ENCODE results near the gene HAL.
"Not testable (repeated sequence)": the region's sequence is repeated elsewhere in the genome, so short reads cannot be mapped to it uniquely, and the experiment has no call there.

HAL gene

GRCh38 chr12:95977764-95978305 lies 18.3 kb downstream of the HAL start:
- DNase-seq (ENCODE audit: low spot score) = no peak

- no peak for DNase-seq (ENCODE audit: low spot score)
These were observed 19.7 kb downstream of the HAL start for GRCh38 chr12:95976416-95976832.

DNA sequence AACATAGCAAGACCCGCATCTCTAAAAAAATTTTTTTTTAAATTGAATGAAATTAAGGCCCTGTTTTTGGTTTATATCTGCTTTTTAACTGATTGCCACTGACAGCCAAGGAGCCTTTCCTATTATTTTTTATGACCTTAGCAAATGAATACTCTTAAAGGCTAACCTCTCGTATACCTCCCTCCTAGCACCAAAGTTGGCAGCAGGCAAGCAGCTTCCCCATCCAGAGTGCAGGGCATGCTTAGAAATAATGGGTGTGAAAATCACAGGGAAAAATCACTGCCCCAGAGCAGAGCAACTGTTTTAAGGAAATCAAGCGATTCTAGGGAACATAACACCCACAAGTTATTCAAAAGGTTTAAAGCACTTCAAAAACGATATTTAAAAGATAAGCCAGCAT lies 20.7 kb downstream of the HAL start:
- DNase-seq (ENCODE audit: low spot score) = no peak

DNA sequence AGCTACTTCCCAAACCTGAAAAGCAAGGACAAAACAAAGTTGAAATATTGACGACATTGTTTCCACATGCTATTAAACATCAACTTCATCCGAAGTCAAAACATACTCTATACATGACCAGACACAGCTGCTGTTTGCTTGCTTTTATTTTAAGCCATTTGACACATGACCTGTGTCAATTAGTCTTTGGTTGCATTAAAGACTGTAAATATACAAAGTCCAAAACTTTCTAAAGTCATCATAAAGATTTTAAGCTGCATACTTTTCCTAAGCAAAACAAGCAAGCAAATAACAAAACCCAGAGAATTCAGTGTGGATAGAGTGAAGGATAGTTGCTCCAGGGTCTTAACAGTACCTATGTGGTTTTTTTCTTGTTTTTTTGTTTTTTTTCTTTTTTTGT lies 21.8 kb downstream of the HAL start:
- DNase-seq (ENCODE audit: low spot score) = no peak

GRCh38 chr12:95972832-95973456 lies 23.2 kb downstream of the HAL start:
- DNase-seq (ENCODE audit: low spot score) = no peak

- DNase-seq (ENCODE audit: low spot score) = no peak
These were observed 25.2 kb downstream of the HAL start for GRCh38 chr12:95970905-95971304.

- not testable (repeated sequence) for DNase-seq (ENCODE audit: low spot score)
These were observed 27.0 kb downstream of the HAL start for GRCh38 chr12:95969116-95969515.

GRCh38 chr12:95967301-95967700 lies 28.8 kb downstream of the HAL start:
- no peak for DNase-seq (ENCODE audit: low spot score)

DNA sequence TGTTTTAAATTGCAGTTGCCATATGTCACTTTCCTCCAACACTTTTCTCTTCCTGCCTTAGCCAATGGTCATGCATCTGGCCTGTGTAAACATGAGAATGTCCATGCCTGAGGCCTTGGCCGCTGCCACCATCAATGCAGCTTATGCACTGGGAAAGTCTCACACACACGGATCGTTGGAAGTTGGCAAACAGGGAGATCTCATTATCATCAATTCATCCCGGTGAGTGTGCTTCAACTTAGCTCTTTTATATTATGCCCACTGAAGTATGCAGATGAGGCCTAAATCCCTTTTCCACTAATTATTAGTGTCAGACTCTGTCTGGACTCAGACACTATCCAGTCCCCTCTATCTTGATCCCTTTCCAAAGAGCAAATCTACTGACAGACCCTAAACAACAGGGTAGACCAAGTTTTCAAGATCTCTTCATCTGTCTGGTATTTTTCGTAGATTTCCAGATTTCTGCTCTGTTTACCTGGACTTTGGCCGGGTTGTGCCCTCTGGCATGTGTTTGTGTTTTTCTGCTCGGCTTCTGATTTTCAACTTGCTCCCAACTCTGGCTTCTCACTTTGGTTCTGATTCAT lies 29.8 kb downstream of the HAL start:
- no peak for DNase-seq (ENCODE audit: low spot score)

GRCh38 chr12:95963096-95963495 lies 33.0 kb downstream of the HAL start:
- DNase-seq (ENCODE audit: low spot score) = no peak

- DNase-seq (ENCODE audit: low spot score) = no peak
These were observed 33.9 kb downstream of the HAL start for GRCh38 chr12:95962222-95962621.

GRCh38 chr12:95960241-95960640 lies 35.9 kb downstream of the HAL start:
- DNase-seq (ENCODE audit: low spot score) = no peak

GRCh38 chr12:95959107-95959506 lies 37.0 kb downstream of the HAL start:
- no peak for DNase-seq (ENCODE audit: low spot score)

GRCh38 chr12:95956557-95957145 lies 39.5 kb downstream of the HAL start:
- DNase-seq (ENCODE audit: low spot score) = no peak

GRCh38 chr12:95955549-95956159 lies 40.5 kb downstream of the HAL start:
- DNase-seq (ENCODE audit: low spot score) = no peak

DNA sequence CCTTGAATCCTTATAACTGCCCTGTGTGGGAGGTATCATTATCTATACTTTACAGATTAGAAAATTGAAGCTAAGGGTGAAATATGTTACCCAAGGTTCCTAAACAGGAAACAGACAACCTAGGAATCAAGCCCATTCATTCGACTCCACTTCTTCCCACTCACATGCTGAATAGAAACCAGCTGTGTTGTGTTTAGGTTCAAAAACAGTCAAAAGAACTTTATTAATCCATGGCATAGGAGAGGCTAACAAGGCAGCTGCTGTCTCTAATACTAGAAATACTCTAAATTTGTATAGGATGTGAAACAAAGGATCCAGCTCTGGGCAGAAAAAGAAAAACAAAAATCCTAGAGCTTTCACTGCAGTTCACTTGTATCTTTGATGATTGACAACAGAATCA lies 43.1 kb downstream of the HAL start:
- no peak for DNase-seq (ENCODE audit: low spot score)

- DNase-seq (ENCODE audit: low spot score) = no peak
These were observed 44.6 kb downstream of the HAL start for GRCh38 chr12:95951515-95951914.

- DNase-seq (ENCODE audit: low spot score) = no peak
These were observed 46.5 kb downstream of the HAL start for GRCh38 chr12:95949477-95950206.

GRCh38 chr12:95944108-95944704 lies 51.9 kb downstream of the HAL start:
- DNase-seq (ENCODE audit: low spot score) = no peak

GRCh38 chr12:95943330-95943842 lies 52.8 kb downstream of the HAL start, which contains the start of gene AMDHD1:
AMDHD1 (plus strand) TSS chr12:95943331; CDS start chr12:95943399, 68 bp downstream.
- DNase-seq (ENCODE audit: low spot score) = peak; percentile 74

DNA sequence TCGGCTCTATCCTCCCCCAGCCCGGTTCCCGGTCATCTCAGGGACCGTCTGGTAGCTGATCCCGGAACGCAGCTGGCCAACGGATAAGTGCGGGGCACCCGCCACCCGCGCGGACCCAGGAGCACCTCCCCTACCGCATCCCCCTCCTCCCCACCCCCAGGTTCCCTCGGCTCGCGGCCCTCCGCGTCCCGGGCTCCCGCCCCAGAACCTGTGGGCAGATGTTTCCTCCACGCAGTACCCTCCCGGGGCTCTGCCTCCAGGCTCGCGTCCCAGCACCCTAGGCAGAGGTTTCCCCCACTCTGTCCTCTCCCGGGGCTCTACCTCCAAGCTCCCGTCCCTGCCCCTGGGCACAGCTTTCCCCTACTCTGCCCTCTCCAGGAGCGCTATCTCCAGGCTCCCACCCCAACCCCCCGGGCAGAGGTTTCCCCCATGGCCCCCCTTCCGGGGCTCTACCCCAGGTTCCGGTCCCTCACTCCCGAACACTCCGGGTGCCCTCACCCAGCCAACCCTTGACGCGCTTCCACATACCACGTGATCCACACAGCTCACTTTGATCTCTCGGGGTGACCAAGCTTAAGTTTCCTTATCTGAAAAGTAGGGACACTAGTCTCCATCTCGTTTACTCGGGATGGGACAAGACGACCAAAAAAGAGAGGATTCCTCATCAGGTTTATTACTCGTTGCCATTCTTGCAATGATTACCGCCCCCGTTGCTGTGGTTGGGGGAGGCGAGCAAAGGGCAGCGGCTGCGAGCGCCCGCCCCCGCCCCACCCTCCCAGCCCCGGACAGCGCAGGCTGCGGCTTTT lies 53.4 kb downstream of the HAL start, which contains the start of gene CCDC38:
CCDC38 (minus strand) TSS at position 91 of the 806 bp plus-strand sequence. CDS start 6,105 bp downstream, outside the sequence.
- DNase-seq (ENCODE audit: low spot score) = peak; percentile 94
